Right renal cortex interstitium (tissue), 3 donors: ENCODE measurements around the gene CRISP1. TPM values are rescaled to one million over a fixed set of nuclear protein-coding genes. Genes with fewer than 3 reads are reported as not detected.
"Not testable (repeated sequence)": the region's sequence is repeated elsewhere in the genome, so short reads cannot be mapped to it uniquely, and the experiment has no call there.

Source experiments
- DNase-seq, 3 donors: peaks; one replicate each; pipeline ENCODE4 v3.0.0-alpha.2; 2013; ENCODE audit warnings: low read depth in 3 of 3, low spot score in 2 of 3
- polyA plus RNA-seq, 3 donors: library from polyadenylated mRNA; unstranded; fragments of 120-200 nt; gene quantifications; one replicate each; pipeline ENCODE4 v1.2.1, GENCODE V29; 2013; ENCODE audit not compliant: insufficient read length in 3 of 3

CRISP1 gene, protein sequence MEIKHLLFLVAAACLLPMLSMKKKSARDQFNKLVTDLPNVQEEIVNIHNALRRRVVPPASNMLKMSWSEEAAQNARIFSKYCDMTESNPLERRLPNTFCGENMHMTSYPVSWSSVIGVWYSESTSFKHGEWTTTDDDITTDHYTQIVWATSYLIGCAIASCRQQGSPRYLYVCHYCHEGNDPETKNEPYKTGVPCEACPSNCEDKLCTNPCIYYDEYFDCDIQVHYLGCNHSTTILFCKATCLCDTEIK
- under 1 TPM in 2 of 3 donors, not detected in 1; 0.10 to 0.12 TPM for polyA plus RNA-seq

DNA sequence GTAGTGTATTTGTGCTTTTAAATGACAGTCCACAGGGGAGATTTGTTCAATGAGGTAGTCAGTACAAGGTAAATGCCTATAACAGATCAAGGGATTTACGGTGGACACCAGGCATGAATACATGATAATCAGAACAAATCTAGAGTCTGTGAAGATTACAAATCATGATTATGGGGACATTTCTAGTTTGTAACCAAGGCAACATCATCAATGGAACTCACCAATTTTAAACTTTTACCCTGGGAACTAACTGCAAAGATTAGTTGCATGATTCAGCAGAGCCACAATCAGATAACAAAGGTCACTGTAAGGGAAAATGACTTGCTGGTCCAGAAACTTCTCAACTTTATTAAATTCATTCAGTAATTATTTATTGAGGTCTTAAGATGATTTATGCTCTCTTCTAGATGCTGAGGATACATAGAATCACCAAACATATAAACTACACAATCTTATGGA is at the start of gene CRISP1:
Gene CRISP1, minus strand, starts transcription at position 51 of the 459 bp plus-strand sequence. CDS start 9,135 bp downstream, outside the sequence.
- DNase-seq, result no peak

DNA sequence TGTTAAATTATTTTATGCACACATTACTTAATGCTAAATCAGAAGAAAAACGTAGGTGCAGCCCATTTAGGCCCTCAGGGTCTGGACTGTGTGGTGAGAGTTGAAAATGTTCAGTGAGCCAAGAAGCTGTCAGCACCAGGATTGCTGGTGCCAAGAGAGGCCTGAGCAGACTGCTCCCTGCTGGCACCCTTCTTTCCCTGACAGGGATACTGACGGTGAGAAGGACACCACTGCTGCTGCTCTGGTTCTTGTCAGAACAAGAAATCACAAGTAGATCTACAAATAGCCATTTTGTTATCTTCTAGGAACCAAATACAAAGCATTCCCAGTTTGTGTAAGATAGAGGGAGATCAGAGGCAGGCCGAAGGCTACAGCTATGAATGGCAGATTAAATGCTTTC is 48.7 kb upstream of the CRISP1 start:
- DNase-seq, result no peak

DNA sequence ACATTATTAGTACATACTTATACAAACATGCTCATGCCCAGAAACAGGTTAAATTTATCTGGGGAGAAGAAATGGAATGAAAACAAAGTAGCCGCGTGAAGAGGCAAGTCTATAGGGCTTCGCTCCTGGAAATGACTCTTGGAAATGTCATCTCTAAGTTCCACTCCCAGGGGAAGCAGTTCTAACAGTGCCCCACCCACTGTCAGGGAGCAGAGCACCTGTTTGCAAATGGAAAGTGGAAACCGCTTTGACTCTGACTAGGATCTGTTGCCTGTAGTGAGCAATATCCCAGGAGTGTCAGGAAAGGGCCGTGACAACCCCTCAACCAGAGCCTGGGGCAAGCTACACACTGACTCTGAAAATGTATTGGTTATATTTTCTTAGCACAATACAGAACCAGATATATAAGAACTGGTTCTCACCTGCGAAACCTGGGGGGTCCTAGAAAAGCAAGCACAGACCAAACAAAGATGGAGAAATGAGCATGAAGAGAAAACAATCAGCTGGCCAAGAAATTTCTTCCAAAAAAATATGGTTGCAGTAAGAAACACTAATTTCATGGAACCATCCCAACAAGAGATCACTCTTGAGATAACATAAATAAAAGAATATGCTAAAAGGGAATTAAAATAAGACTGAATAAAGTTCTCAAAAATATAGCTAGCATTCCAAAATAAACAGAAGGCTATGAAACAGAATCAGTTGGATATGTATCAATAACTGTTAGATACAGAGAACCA is 47.5 kb upstream of the CRISP1 start:
- no peak for DNase-seq

DNA sequence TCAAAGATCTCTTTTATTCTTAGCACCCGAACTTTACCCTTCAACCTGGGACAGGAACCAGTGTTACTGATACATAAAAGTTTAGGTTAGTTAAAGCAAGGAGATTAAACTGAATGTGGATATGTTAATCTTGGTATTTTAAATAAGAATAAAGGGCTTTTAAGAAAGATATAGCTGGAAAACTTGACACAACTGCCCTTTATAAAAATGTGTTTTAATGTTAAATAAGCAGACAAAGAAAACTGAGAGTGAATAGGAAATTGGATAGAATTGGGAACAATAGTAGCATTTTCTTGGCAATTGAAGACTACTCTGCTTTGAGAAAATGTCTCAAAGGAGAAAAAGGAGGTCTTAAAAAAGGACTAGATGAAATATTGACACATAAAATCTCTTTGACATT is 45.9 kb upstream of the CRISP1 start:
- no peak for DNase-seq

DNA sequence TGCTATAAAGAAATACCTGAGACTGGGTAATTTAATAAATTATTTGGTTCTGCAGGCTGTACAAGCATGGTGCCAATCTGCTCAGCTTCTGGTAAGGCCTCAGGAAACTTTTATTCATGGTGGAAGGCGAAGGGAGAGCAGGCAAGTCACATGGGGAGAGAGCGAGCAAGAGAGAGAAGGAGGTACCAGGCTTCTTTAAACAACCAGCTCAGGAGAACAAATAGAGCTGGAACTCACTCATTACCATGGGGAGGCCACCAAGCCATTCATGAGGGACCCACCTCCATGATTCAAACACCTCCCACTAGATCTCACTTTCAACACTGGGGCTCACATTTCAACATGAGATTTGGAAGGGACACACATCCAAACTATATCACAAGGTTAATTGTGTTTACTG is 44.9 kb upstream of the CRISP1 start:
- no peak for DNase-seq

DNA sequence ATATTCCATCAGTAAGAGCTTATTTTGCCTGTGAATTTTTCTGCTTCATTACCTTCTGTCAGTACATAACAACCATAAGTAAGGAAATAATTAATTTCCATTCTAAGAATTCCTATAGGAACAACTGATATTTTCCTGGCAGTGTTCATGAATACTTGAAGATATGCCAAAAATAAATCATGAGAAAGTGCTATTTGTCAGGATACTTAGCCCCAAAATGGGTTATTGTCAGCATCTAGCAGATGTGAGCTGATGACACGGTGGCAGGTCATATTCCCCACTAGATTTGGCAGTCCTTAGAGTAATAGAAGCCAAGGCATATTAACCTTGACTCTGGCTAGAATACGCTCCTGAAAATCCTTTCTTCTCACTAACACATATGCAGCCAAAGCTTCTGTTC is 43.2 kb upstream of the CRISP1 start:
- DNase-seq, result no peak

DNA sequence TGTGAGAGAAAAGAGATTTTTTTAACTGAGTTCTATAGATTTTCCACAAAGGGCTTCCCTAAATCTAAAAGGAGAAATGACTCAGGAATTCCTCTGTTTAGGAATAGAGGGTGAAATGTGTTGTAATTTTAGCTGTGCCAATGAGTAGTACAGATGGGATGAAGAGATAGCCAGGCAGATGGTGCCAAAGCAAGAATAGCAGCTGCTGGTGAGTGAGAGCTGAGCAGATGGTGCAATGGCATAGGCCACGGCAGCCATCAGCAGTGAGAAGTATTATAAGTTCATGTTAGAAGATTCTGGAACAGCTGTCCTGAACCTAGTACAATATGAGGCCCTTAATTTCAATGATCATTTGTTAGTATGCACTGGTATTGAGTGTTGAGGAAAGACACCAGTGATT is 40.2 kb upstream of the CRISP1 start:
- no peak for DNase-seq

DNA sequence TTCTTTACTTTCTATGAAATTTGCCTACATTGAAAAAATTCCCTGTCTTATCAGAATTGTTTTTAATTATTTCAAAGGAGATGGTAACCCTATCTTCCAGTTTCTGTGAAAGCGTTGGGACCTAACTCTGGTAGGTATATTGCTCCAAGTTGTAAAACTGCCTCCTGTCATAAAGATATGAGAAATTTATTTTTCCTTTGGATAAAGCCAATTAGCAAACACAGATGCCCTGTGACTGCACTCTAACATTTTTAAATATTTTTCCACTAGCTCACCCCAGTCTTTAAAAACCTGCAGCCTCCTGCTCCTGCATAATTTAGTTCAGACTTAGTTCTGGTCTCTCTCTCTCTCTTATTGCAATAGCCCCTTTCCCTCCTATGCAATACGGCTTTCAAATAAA is 39.0 kb upstream of the CRISP1 start:
- no peak for DNase-seq

DNA sequence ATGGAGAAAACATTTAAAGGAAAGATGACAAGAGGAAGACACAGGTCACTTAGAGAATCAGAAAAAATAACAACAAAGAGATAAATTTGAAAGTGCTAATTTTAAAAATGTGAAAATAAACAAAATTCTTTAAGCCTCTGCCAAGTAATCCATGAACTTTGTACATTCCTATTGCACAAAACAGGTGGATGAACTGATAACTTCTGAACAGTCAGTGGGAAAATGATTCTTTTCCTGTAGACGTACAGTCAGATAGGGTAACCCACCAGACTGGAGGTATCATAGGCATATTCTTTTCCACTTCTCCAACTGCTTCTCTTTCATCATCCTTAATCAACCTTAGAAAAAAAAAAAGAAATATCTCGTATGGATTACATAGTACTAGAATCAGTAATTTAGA is 36.5 kb upstream of the CRISP1 start:
- no peak for DNase-seq

DNA sequence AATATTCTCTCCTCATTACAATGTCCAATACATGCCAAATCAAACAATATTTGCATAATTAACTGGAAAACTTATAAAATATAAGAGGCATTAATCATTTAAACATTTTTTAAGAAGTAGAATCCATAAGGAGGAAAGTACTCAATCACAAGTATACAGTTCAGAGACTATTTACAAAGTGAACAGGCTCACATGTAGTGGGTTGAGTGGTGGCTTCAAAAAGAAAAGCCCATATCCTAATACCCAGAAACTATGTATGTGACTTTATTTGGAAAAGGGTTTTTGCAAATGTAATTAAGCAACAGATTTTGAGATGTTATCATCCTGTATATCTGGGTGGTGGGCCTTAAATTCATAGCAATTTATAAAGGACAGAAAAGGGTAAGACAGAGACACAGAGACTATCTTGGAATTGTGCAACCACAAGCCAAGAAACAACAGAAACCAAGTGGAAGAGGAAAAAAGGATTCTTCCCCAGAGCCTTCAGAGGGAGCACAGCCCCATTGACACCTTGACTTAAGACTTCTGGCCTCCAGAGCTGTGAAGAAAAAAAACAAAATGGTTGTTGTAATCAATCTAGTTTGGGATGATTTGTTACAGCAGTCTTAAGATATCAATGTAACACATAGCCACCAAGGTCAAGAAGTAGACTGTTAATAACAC is 32.7 kb upstream of the CRISP1 start:
- no peak for DNase-seq

DNA sequence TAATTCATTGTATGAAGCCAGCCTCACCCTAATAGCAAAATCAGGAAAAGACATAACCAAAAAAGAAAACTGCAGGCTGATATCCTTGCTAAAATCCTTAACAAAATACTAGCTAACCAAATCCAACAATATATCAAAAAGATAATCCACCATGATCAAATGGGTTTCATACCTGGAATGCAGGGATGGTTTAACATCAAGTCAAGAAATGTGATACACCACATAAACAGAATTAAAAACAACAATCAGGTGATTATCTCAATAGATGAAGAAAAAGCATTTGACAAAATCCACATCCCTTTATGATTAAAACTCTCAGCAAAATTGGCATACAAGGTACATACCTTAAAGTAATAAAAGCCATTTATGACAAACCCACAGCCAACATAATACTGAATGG is 29.2 kb upstream of the CRISP1 start:
- DNase-seq, result not testable (repeated sequence)

DNA sequence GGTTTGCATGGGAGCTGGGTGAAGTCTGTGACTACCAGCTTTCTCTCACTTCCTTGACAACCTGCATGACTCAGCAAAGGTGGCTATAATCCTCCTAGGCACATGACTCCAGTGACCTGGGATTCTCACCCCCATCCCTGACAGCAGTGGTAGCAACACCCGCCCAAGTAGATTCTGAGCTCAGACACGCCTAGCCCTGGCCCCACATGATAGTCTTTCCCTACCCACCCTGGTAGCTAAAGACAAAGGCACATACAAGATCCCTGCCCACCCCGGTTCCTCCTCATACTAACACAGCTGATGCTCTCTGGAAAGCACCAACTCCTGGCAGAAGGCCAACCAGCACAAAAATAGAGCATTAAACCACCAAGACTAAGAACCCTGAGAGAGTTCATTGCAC is 25.9 kb upstream of the CRISP1 start:
- DNase-seq, result no peak

DNA sequence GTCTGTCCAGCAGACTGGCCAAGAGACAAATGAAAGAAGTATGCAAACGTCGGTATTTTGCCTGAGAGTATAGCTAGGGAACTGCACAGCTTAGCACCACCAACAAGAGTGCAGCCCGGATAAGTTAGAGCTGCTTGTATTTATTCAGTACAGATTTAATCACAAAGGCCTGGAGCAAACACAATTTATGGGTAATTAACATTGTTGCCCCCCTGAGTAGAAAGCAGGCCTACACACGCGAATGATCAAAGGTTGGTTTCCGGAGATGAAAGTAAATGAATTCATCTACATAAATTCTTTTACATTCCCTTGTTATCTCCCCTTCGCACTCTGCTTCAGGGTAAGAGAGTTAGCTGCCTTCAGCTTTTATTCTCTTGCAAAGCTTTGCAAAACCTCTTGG is 24.7 kb upstream of the CRISP1 start:
- peak in 2 of 3 donors; percentile 16 to 23 for DNase-seq

DNA sequence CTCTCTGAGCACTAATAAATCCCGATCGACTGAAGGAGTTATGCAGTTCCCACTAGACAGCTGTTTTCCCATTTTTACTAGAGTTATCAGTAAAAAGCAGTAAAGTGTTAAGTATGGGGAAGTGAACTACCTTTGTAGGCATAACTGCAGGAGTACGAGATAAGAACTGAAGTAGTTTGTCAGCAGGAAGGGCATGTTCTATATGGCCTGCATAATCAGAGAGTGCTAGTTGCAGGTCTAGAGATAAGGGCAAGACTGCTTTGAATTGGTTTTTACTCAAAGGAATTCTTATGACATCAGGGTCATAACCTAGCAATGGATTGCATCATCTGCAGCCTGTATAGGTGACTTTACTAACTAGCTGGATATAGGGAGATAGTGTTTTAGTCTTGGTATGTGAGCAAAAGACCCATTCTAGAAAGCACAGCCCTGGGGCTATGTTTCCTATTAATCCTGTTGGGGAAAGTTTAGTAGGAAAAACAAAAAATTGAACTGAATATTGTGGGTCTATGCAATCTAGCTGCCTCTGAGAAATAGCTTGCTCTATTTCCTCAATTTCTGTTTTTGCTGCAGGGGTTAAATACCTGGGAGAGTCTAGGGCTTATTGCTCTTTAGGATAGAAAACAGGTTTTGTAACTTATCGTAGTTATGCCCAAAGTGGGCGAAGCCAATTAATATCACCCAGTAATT is 22.6 kb upstream of the CRISP1 start:
- DNase-seq, result no peak

DNA sequence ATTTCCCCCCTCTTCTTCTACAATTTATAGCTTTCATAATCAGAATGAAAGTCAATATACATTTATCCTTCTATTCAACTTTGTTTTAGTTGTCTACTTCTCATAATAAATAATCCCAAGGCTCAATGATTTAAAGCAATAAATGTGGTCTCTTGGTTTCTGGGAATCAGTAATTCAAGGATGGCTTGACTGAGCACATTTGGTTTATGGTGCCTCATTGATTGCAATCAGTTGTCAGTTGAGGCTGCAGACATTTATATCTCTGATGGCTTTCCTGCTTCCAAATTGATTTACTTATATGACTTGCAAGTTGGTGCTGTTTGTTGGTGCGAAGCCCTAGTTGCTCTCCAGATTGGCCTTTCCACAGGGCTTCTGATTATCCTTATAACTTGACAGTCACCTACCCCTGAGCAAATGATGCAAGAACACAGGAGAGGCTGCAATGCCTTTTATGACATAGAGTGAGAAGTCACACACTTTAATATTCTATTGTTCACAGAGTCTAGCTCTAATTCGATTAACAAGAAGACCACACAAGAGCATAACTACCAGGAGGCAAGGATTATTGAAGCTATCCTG is 2.7 kb upstream of the CRISP1 start:
- no peak for DNase-seq

DNA sequence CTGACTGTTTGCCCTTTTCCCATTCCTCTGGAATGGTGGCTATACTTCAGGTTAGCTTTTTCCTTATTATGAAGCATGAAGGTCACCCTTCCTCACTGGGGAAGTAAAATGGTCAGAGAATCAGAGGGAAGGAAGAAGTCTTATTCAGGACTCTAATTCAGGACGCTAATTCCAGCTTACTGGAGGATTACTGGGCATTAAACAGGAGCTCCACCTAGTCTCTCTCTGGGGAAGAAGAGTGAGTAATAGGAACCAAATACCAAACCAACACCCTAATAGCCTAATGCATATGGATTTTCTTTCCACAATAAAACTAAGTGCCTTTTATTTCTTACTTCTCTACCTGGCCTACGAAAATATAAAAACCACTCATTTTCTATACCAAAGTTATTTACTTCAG is 10.1 kb downstream of the CRISP1 start:
- no peak for DNase-seq

DNA sequence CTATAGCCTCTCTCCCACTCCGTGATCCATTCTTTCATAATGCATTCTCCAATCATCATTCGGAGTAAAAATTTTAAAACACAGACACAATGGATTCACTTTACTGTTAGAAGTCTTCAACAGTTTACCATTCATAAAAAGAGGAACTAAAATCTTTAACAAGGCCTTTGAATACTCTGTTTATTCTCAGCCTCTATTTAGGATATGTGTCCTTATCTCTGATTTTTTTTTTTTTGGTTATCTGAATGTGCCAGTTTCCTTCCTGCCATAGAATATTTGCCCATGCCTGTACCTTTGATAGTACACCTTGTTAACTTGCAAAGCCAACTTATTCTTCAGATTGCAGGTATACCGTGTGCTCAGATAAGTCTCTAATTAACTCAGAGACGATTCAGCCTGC is 11.1 kb downstream of the CRISP1 start:
- no peak for DNase-seq

DNA sequence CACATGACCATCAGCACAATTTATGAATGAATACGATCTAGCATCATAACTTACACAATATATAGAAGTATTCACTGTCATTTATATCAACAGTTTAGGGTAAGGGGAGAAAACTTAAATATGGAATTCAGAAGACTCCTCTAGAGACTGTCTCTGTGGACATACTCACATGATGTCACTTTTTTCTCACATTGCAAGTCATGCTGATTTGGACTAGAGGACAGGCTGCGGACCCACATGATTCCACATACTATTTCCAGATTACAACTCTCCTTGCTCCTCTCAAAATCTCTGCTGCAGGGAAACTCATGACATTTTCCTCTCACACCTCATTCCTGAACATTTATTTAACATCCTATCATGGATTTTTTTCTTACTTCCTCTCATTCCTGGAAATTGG is 13.4 kb downstream of the CRISP1 start:
- DNase-seq, result no peak

DNA sequence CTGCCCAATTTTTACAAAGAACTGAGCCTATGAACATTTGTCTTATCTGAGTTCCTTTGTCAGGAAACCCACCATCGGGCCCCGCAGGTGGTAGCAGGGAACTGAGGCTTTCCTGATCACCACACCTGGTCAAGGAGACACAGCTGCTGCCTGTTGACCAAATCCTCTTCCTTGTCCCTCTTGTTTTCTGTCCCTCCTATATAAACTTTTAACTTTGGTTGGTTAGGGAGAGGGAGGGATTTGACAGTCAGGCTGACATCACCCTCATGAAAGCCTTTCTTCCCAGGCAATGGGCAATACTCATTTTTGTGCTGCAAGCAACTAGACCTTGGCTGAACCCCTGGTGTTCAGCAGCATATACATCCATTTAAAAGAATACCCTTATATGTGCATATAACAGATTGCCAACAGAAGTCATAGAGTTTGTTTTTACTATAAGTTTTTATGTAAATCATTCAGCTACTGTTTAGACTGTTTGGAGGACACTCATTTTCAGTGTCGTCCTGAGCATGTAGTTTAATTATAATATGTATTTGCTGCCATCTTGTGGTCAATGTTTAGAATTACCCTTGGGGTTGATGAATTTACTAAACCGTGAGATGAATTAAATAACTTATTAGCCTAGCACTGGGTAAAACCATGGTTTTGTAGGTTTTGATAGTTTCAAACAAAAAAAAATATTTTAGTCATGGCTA is 17.0 kb downstream of the CRISP1 start:
- peak; percentile 13 to 33 (median 26) for DNase-seq

DNA sequence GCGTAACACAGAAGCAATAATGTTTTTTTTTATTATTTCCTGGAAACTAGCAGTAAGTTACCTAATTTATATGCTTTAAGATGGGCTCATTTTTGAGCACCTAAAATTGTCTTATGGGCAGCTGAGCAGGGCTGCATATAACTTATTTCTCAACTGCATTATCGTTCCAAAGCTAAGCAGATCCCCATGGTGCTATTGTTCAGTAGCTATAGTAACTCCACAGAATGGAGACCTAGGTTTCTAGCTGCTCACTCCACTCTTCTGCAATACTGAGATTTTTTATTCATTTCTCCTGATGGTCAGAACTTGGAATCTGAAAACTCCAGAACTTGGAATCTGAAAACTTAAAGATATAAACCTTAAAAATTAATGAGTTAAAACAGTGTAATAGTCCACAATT is 18.7 kb downstream of the CRISP1 start:
- no peak for DNase-seq
